Measurements from ENCODE around the gene UPK1B. TPM values are rescaled to one million over a fixed set of nuclear protein-coding genes. Genes with fewer than 3 reads are reported as not detected.

The UPK1B gene
- total RNA-seq, 1 donor from 2014 or later, result 0.14 TPM

DNA sequence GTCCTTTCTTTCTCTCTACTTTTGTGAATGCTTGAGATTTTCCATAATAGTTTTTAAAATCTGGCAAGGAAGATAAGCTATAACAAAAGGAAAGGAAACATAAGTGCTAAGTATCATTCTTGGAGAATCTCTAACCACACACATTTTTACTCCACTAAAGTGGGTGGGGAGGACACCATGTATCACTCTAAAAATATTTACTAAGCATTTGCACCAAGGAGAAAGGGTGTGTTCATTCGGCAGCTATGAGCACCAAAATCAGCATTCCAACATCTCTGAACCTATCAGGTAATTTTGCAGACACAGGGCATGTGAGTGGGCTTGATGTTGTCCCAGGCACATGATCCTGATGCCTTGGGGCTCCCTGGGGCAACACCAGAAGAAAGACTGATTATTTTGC lies 61.8 kb downstream of the UPK1B start:
- peak; percentile 87 for FAIRE-seq
- H3K36me3 Mint-ChIP-seq (ENCODE audit: low read depth, unreplicated experiment), result peaks cover 14% of the 10 kb centered on the region
- H3K36me3 ChIP-seq (ENCODE audit: insufficient read depth, low read length), result peaks cover 17% of the 10 kb centered on the region

DNA sequence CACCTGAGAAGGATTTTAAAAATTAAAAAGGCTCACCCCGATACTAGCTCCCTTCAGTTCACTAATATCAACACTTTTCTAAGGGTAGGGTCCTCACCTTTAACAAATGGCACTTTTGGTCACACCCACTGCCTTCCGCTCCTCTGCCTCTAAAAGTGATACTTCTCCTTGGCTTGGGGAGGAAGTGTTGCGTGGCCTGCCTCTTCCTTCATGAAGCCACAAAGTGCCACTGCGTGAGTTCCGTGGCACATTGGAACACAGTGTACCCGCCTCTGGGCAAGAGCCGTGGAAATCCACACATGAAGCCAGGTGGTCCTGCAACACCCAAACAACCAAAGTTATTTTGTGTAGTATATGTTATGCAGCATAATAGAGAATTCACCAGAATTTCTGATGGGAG lies 63.4 kb downstream of the UPK1B start:
- peaks cover 11% of the 10 kb centered on the region for H3K36me3 ChIP-seq (ENCODE audit: insufficient read depth, low read length)
- H3K9me3 Mint-ChIP-seq (ENCODE audit: unreplicated experiment), result no peaks in the 10 kb centered on the region
- H3K4me1 Mint-ChIP-seq (ENCODE audit: low read depth, unreplicated experiment), result peaks cover 21% of the 10 kb centered on the region
- H3K36me3 Mint-ChIP-seq (ENCODE audit: low read depth, unreplicated experiment), result peaks cover 10% of the 10 kb centered on the region
- no peaks in the 10 kb centered on the region for H3K27me3 Mint-ChIP-seq (ENCODE audit: low read depth, unreplicated experiment)
- no peak overlapping the region for H2AFZ ChIP-seq (ENCODE audit: low read depth, low read length)
- H3K4me1 ChIP-seq (ENCODE audit: insufficient read depth, low read length), result peaks cover 17% of the 10 kb centered on the region
- no peaks in the 10 kb centered on the region for H3K27me3 ChIP-seq (ENCODE audit: insufficient read depth, low read length)
- no peak for FAIRE-seq
- peaks cover 32% of the 10 kb centered on the region for H3K79me2 ChIP-seq (ENCODE audit: insufficient read depth, low read length)
- no peaks in the 10 kb centered on the region for H3K9me3 ChIP-seq (ENCODE audit: insufficient read depth, low read depth, low read length)
- DNase-seq (ENCODE audit: low read depth), result no peak
- no peak overlapping the region for H3K4me3 Mint-ChIP-seq (ENCODE audit: unreplicated experiment)
- no peaks in the 10 kb centered on the region for H4K20me1 ChIP-seq (ENCODE audit: insufficient read depth, low read length)
- H3K4me3 ChIP-seq (ENCODE audit: insufficient read depth, low read depth, low read length), result no peak overlapping the region
- no peak overlapping the region for H3K27ac Mint-ChIP-seq (ENCODE audit: unreplicated experiment)
- H3K9ac ChIP-seq (ENCODE audit: low read length), result no peak overlapping the region
- H3K4me2 ChIP-seq (ENCODE audit: low read length), result no peak overlapping the region
- TF ChIP-seq, protein P1, sequence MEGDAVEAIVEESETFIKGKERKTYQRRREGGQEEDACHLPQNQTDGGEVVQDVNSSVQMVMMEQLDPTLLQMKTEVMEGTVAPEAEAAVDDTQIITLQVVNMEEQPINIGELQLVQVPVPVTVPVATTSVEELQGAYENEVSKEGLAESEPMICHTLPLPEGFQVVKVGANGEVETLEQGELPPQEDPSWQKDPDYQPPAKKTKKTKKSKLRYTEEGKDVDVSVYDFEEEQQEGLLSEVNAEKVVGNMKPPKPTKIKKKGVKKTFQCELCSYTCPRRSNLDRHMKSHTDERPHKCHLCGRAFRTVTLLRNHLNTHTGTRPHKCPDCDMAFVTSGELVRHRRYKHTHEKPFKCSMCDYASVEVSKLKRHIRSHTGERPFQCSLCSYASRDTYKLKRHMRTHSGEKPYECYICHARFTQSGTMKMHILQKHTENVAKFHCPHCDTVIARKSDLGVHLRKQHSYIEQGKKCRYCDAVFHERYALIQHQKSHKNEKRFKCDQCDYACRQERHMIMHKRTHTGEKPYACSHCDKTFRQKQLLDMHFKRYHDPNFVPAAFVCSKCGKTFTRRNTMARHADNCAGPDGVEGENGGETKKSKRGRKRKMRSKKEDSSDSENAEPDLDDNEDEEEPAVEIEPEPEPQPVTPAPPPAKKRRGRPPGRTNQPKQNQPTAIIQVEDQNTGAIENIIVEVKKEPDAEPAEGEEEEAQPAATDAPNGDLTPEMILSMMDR (IDR thresholded peaks at IDR 0.05; ENCODE audit: insufficient read depth, low read depth, low read length), result no peak
- no peak for TF ChIP-seq EZH2 (IDR thresholded peaks at IDR 0.05; ENCODE audit: insufficient read depth, low read length)
- H3K27ac ChIP-seq (ENCODE audit: low read depth, low read length), result no peak overlapping the region

More for the DNA sequence above, 61.8 kb downstream of the UPK1B start:
- Histone ChIP-seq H3K4me3 (ENCODE audit: insufficient read depth, low read depth, low read length) (no peak overlapping the region), H3K4me1 (ENCODE audit: insufficient read depth, low read length) (peaks cover 17% of the 10 kb centered on the region), H4K20me1 (ENCODE audit: insufficient read depth, low read length) (no peaks in the 10 kb centered on the region), H3K79me2 (ENCODE audit: insufficient read depth, low read length) (peaks cover 30% of the 10 kb centered on the region), H3K9ac (ENCODE audit: low read length) (peak overlapping the region; percentile 61), H2AFZ (ENCODE audit: low read depth, low read length) (no peak overlapping the region), H3K4me2 (ENCODE audit: low read length) (peak overlapping the region; percentile 76), H3K9me3 (ENCODE audit: insufficient read depth, low read depth, low read length) (no peaks in the 10 kb centered on the region), H3K27ac (ENCODE audit: low read depth, low read length) (peak overlapping the region; percentile 69), H3K27me3 (ENCODE audit: insufficient read depth, low read length) (no peaks in the 10 kb centered on the region)
- peak; percentile 87 for DNase-seq (ENCODE audit: low read depth)
- no peaks in the 10 kb centered on the region for H3K27me3 Mint-ChIP-seq (ENCODE audit: low read depth, unreplicated experiment)
- H3K4me1 Mint-ChIP-seq (ENCODE audit: low read depth, unreplicated experiment), result peaks cover 21% of the 10 kb centered on the region
- no peaks in the 10 kb centered on the region for H3K9me3 Mint-ChIP-seq (ENCODE audit: unreplicated experiment)
- no peak for TF ChIP-seq EZH2 (IDR thresholded peaks at IDR 0.05; ENCODE audit: insufficient read depth, low read length)
- TF ChIP-seq, protein P1 (IDR thresholded peaks at IDR 0.05; ENCODE audit: insufficient read depth, low read depth, low read length), result no peak
- peak overlapping the region; percentile 68 for H3K27ac Mint-ChIP-seq (ENCODE audit: unreplicated experiment)
- no peak overlapping the region for H3K4me3 Mint-ChIP-seq (ENCODE audit: unreplicated experiment)

- TF ChIP-seq, protein P1 (IDR thresholded peaks at IDR 0.05; ENCODE audit: insufficient read depth, low read depth, low read length), result no peak
- no peak for TF ChIP-seq EZH2 (IDR thresholded peaks at IDR 0.05; ENCODE audit: insufficient read depth, low read length)
- Histone ChIP-seq H3K27ac (ENCODE audit: low read depth, low read length) (no peak overlapping the region), H4K20me1 (ENCODE audit: insufficient read depth, low read length) (no peaks in the 10 kb centered on the region), H3K4me3 (ENCODE audit: insufficient read depth, low read depth, low read length) (no peak overlapping the region), H3K9ac (ENCODE audit: low read length) (no peak overlapping the region), H3K79me2 (ENCODE audit: insufficient read depth, low read length) (peaks cover 32% of the 10 kb centered on the region), H3K4me2 (ENCODE audit: low read length) (no peak overlapping the region), H3K36me3 (ENCODE audit: insufficient read depth, low read length) (peaks cover 11% of the 10 kb centered on the region), H3K27me3 (ENCODE audit: insufficient read depth, low read length) (no peaks in the 10 kb centered on the region), H3K4me1 (ENCODE audit: insufficient read depth, low read length) (peaks cover 17% of the 10 kb centered on the region), H3K9me3 (ENCODE audit: insufficient read depth, low read depth, low read length) (no peaks in the 10 kb centered on the region), H2AFZ (ENCODE audit: low read depth, low read length) (no peak overlapping the region)
- no peak overlapping the region for H3K27ac Mint-ChIP-seq (ENCODE audit: unreplicated experiment)
- FAIRE-seq, result no peak
- peak; percentile 50 for DNase-seq (ENCODE audit: low read depth)
- peaks cover 21% of the 10 kb centered on the region for H3K4me1 Mint-ChIP-seq (ENCODE audit: low read depth, unreplicated experiment)
- H3K36me3 Mint-ChIP-seq (ENCODE audit: low read depth, unreplicated experiment), result peaks cover 10% of the 10 kb centered on the region
- no peaks in the 10 kb centered on the region for H3K27me3 Mint-ChIP-seq (ENCODE audit: low read depth, unreplicated experiment)
- H3K4me3 Mint-ChIP-seq (ENCODE audit: unreplicated experiment), result no peak overlapping the region
- no peaks in the 10 kb centered on the region for H3K9me3 Mint-ChIP-seq (ENCODE audit: unreplicated experiment)
These were observed 63.9 kb downstream of the UPK1B start for GRCh38 chr3:119237299-119237698.

Data from astrocyte (in vitro differentiated cells and primary cell).